GM12878 (cell line): ENCODE data around the gene USP36. TPM values are rescaled to one million over a fixed set of nuclear protein-coding genes. Genes with fewer than 3 reads are reported as not detected.

Source experiments
- ATAC-seq: fragments of 200-7000 bp; cut with Tn5 transposase; 3 replicates; pipeline ENCODE4 v1.9.1; 2020; ENCODE audit warnings: mild to moderate bottlenecking, moderate library complexity
- BruUV-seq: library from RNA; stranded (reverse); fragments of 400-500 nt; replicated peaks from 2 replicates; lab custom pipeline; 2021; lab: Mats Ljungman, UMichigan
- CTCF ChIA-PET: fragments of 300-600 bp; sonication (Branson Sonifier 250); formaldehyde crosslinking; extraction: SDS; loops from one replicate; lab custom pipeline; 2021; ENCODE audit warnings: inconsistent platforms; lab: Yijun Ruan, JAX
- POLR2A ChIA-PET: fragments of 350-600 bp; formaldehyde crosslinking; extraction: SDS; loops from one replicate; lab custom pipeline; 2021; ENCODE audit warnings: inconsistent platforms; lab: Charles Lee
- RAD21 ChIA-PET: fragments of 300-600 bp; sonication (Branson Sonifier 250); formaldehyde crosslinking; loops from one replicate; lab custom pipeline; 2023; ENCODE audit warnings: antibody characterized with exemption; ENCODE audit not compliant: unreplicated experiment; lab: Charles Lee
- SMC1A ChIA-PET: fragments of 300-600 bp; sonication (Branson Sonifier 250); formaldehyde crosslinking; loops from one replicate; lab custom pipeline; 2023; ENCODE audit not compliant: unreplicated experiment, uncharacterized antibody; lab: Charles Lee
- DNase-seq: peaks from one replicate; pipeline ENCODE4 v3.0.0-alpha.2; 2011; ENCODE audit warnings: low read depth, low spot score
- FAIRE-seq: peaks from 3 replicates; lab custom pipeline; 2011; peaks lifted over from hg19 to GRCh38; lab: Jason Lieb, UNC
- H2AFZ ChIP-seq: 2 replicates; pipeline ENCODE4 v1.6.0; 2011; ENCODE audit warnings: low read depth, low read length, control low read depth; ENCODE audit not compliant: control insufficient read depth
- H3K27ac ChIP-seq: 2 replicates; pipeline ENCODE4 v1.5.1; 2011; ENCODE audit warnings: control low read depth; ENCODE audit not compliant: control insufficient read depth, insufficient read depth
- H3K27me3 ChIP-seq, 2 experiments: replicated peaks in 1 of 2; 2 replicates each; pipeline versions ENCODE4 v1.6.0 to v1.6.1; 2011; ENCODE audit warnings: low read length in 1 of 2; ENCODE audit not compliant: control insufficient read depth in 2 of 2, insufficient read depth in 2 of 2
- H3K36me3 ChIP-seq, 2 experiments: 2 replicates each; pipeline ENCODE4 v1.5.1; 2011; ENCODE audit warnings: low read length in 1 of 2; ENCODE audit not compliant: control insufficient read depth in 2 of 2, insufficient read depth in 2 of 2
- H3K4me1 ChIP-seq: 2 replicates; pipeline ENCODE4 v1.6.1; 2011; ENCODE audit warnings: mild to moderate bottlenecking, low read length, moderate library complexity, mixed read lengths; ENCODE audit not compliant: control insufficient read depth, insufficient read depth
- H3K4me2 ChIP-seq: 2 replicates; pipeline ENCODE4 v1.6.0; 2011; ENCODE audit warnings: control low read depth; ENCODE audit not compliant: control insufficient read depth, insufficient read depth
- H3K4me3 ChIP-seq: fragments of 200-600 bp; sonication (generic); 2 replicates; pipeline ENCODE4 v1.5.1; 2016
- H3K79me2 ChIP-seq: 2 replicates; pipeline ENCODE4 v1.6.0; 2011; ENCODE audit warnings: low read length; ENCODE audit not compliant: control insufficient read depth, insufficient read depth
- H3K9ac ChIP-seq: 2 replicates; pipeline ENCODE4 v1.8.0; 2011; ENCODE audit warnings: low read length, control low read depth, mixed read lengths; ENCODE audit not compliant: control insufficient read depth, insufficient read depth
- H3K9me3 ChIP-seq: replicated peaks from 3 replicates; pipeline ENCODE4 v1.5.1; 2011; ENCODE audit warnings: mild to moderate bottlenecking, low read length; ENCODE audit not compliant: control insufficient read depth, insufficient read depth
- H4K20me1 ChIP-seq: 2 replicates; pipeline ENCODE4 v1.6.0; 2011; ENCODE audit not compliant: control insufficient read depth, insufficient read depth
- CTCF ChIP-seq, 3 experiments: IDR thresholded peaks in 2 of 3; conservative IDR thresholded peaks in 1 of 3; 2 replicates each; pipeline ENCODE4 v1.5.1; 2011; ENCODE audit warnings: low read depth in 3 of 3, low read length in 3 of 3, mild to moderate bottlenecking in 3 of 3, control low read depth in 2 of 3, moderate library complexity in 2 of 3, inconsistent platforms in 1 of 3, mixed read lengths in 1 of 3; ENCODE audit not compliant: control insufficient read depth in 2 of 3, insufficient read depth in 1 of 3; ENCODE audit errors: extremely low read depth in 1 of 3
- ESRRA ChIP-seq: IDR thresholded peaks from 2 replicates; pipeline ENCODE4 v1.6.1; 2012; ENCODE audit warnings: mild to moderate bottlenecking, low read length, improper control_type of control experiment
- FOXK2 ChIP-seq: fragments of 450-650 bp; IDR thresholded peaks from 2 replicates; pipeline ENCODE4 v1.6.1; 2017; ENCODE audit warnings: mild to moderate bottlenecking, moderate library complexity
- JUNB ChIP-seq: IDR thresholded peaks from 2 replicates; pipeline ENCODE4 v1.6.1; 2016; ENCODE audit warnings: antibody characterized with exemption, mild to moderate bottlenecking
- JUND ChIP-seq: IDR thresholded peaks from 2 replicates; pipeline ENCODE4 v1.6.1; 2012; ENCODE audit warnings: low read depth, mild to moderate bottlenecking, low read length, improper control_type of control experiment, moderate library complexity
- MEF2B ChIP-seq: fragments of 450-650 bp; IDR thresholded peaks from 2 replicates; pipeline ENCODE4 v1.6.1; 2018; ENCODE audit warnings: mild to moderate bottlenecking, moderate library complexity; ENCODE audit not compliant: partially characterized antibody, poor library complexity, severe bottlenecking
- NFYB ChIP-seq: IDR thresholded peaks from 2 replicates; pipeline ENCODE4 v1.6.1; 2011; ENCODE audit warnings: low read depth, mild to moderate bottlenecking, low read length, improper control_type of control experiment, moderate library complexity; ENCODE audit not compliant: insufficient read depth
- NRF1 ChIP-seq: conservative IDR thresholded peaks from 2 replicates; pipeline ENCODE4 v1.6.1; 2011; ENCODE audit warnings: mild to moderate bottlenecking, low read depth, low read length, improper control_type of control experiment
- PAX5 ChIP-seq: IDR thresholded peaks from 2 replicates; pipeline ENCODE4 v1.6.1; 2011; ENCODE audit warnings: low read depth, low read length, borderline replicate concordance
- RUNX3 ChIP-seq: IDR thresholded peaks from 2 replicates; pipeline ENCODE4 v1.6.1; 2012; ENCODE audit warnings: low read length, inconsistent platforms
- SPI1 ChIP-seq: IDR thresholded peaks from 2 replicates; pipeline ENCODE4 v1.6.1; 2011; ENCODE audit warnings: low read depth, mild to moderate bottlenecking, low read length, moderate library complexity, borderline replicate concordance; ENCODE audit not compliant: insufficient read depth
- WRNIP1 ChIP-seq: IDR thresholded peaks from 2 replicates; pipeline ENCODE4 v1.6.1; 2011; ENCODE audit warnings: low read depth, low read length, improper control_type of control experiment, borderline replicate concordance
- ZBTB40 ChIP-seq: fragments of 450-650 bp; IDR thresholded peaks from 2 replicates; pipeline ENCODE4 v1.6.1; 2016; ENCODE audit warnings: mild to moderate bottlenecking, moderate library complexity, borderline replicate concordance
- WGBS: methylation state at CpG from one replicate; pipeline ENCODE4 v1.1.6; 2016; ENCODE audit warnings: low lambda C conversion rate; ENCODE audit not compliant: insufficient replicate concordance, insufficient coverage; ENCODE audit errors: missing lambda C conversion rate; 5-methylcytosine and 5-hydroxymethylcytosine counted together
- in situ Hi-C: fragments of 300-500 bp; cut with MboI; formaldehyde crosslinking; loops from 9 replicates; pipeline ENCODE4 v1.14.3; 2018; ENCODE audit warnings: mixed read lengths
- intact Hi-C: fragments of 100-400 bp; cut with micrococcal nuclease; formaldehyde crosslinking; loops from one replicate; pipeline ENCODE4 v1.14.2; 2022; ENCODE audit not compliant: unreplicated experiment
- polyA plus RNA-seq, 11 experiments: library from polyadenylated mRNA; depleted of rRNA in 4 of 11; unstranded in 6 of 11; stranded (reverse) in 5 of 11; fragments of >200 nt; fragmentation: Nextera tagmentation in 4 of 11; fragmentation: Illumina TruSeq in 1 of 11; extraction: Ambion mirVana in 4 of 11; extraction: Trizol in 1 of 11; gene quantifications; 1 replicate in 1 of 11; 2 replicates in 10 of 11; pipeline versions ENCODE4 v1.2.1 to v1.2.3, GENCODE V29; 2011 to 2016; ENCODE audit warnings: inconsistent platforms in 2 of 11, missing spikeins in 2 of 11, low read depth in 1 of 11
- total RNA-seq, 4 experiments: library from RNA; depleted of rRNA in 3 of 4; stranded (reverse); fragments of >200 nt in 3 of 4; fragmentation: Illumina TruSeq in 1 of 4; extraction: Trizol in 1 of 4; gene quantifications; 2 replicates each; pipeline versions ENCODE4 v1.2.1 to v1.2.3, GENCODE V29; 2013 to 2021
- TF ChIP-seq, protein P1 (sequence below): IDR thresholded peaks from 2 replicates; pipeline ENCODE4 v1.6.1; 2012; ENCODE audit warnings: low read length, inconsistent platforms

Gene USP36
- total and polyA plus RNA-seq, 10 of the 15 experiments (the other 5 are each of a cell fraction or from before 2014, with no cell fraction given): 7.2 to 65.7 (median 33.6) TPM

GRCh38 chr17:78888941-78889518 lies 48.4 kb upstream of the USP36 start (continued):
- TF ChIP-seq, protein P1, sequence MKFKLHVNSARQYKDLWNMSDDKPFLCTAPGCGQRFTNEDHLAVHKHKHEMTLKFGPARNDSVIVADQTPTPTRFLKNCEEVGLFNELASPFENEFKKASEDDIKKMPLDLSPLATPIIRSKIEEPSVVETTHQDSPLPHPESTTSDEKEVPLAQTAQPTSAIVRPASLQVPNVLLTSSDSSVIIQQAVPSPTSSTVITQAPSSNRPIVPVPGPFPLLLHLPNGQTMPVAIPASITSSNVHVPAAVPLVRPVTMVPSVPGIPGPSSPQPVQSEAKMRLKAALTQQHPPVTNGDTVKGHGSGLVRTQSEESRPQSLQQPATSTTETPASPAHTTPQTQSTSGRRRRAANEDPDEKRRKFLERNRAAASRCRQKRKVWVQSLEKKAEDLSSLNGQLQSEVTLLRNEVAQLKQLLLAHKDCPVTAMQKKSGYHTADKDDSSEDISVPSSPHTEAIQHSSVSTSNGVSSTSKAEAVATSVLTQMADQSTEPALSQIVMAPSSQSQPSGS: no peak
- no peak for TF ChIP-seq RUNX3
- TF ChIP-seq WRNIP1: no peak
- no peak for TF ChIP-seq JUNB
- TF ChIP-seq FOXK2: no peak
- no peak for TF ChIP-seq PAX5
- no peak for TF ChIP-seq JUND
- TF ChIP-seq, all 136 proteins: peak for 0

- in situ Hi-C loops (no loop called here), intact Hi-C loops (no loop called here)
- no peak for ATAC-seq
- Histone ChIP-seq H4K20me1 (no peaks in the 10 kb centered on the region), H3K79me2 (no peaks in the 10 kb centered on the region), H3K9me3 (no peaks in the 10 kb centered on the region), H2AFZ (no peak overlapping the region), H3K4me1 (peaks cover 35% of the 10 kb centered on the region), H3K4me3 (no peak overlapping the region), H3K9ac (no peak overlapping the region), H3K36me3 (no peaks in the 10 kb centered on the region), H3K27me3 (no peaks in the 10 kb centered on the region; a peak in 1 of 4 replicates), H3K27ac (no peak overlapping the region), H3K4me2 (no peak overlapping the region)
- SMC1A ChIA-PET: no interaction called here
- WGBS: 63% methylated on average over 12 of the region's 12 CpGs
- CTCF ChIA-PET: interaction anchor here (1.0 kb wide), 1 partner anchor 9 kb away, joined by 3 read pairs; no protein-coding TSS in a partner anchor
- BruUV-seq: no TSS peak
- POLR2A ChIA-PET: no interaction called here
- DNase-seq: no peak
- no peak for FAIRE-seq
- RAD21 ChIA-PET: no interaction called here
- TF ChIP-seq ESRRA: no peak
- TF ChIP-seq MEF2B: no peak
- no peak for TF ChIP-seq ZBTB40
- TF ChIP-seq CTCF (IDR thresholded peaks at IDR 0.05 in 2 of 3, conservative IDR thresholded peaks at IDR 0.05 in 1 of 3; ENCODE audit: control insufficient read depth in 2 of 3, extremely low read depth in 1 of 3, insufficient read depth in 1 of 3, low read depth in 3 of 3, low read length in 3 of 3): no peak
- TF ChIP-seq NRF1: no peak
- TF ChIP-seq NFYB: no peak
- no peak for TF ChIP-seq FOXK2
- no peak for TF ChIP-seq SPI1
Observed at GRCh38 chr17:78886954-78887353, 46.3 kb upstream of the USP36 start.
